ENCODE results near the gene PLEKHA3.

PLEKHA3 gene

GRCh38 chr2:178479275-178479616, 1.0 kb upstream of the PLEKHA3 start:
- DNase-seq (ENCODE audit: low spot score) = no peak

- DNase-seq (ENCODE audit: low spot score) = no peak
Measured at GRCh38 chr2:178479758-178480226, 465 bp upstream of the PLEKHA3 start.

GRCh38 chr2:178482437-178482836, 2.2 kb downstream of the PLEKHA3 start:
- DNase-seq (ENCODE audit: low spot score) = no peak

GRCh38 chr2:178484245-178485041, 4.2 kb downstream of the PLEKHA3 start:
- no peak for DNase-seq (ENCODE audit: low spot score)

GRCh38 chr2:178485356-178485755, 5.1 kb downstream of the PLEKHA3 start:
- no peak for DNase-seq (ENCODE audit: low spot score)

- no peak for DNase-seq (ENCODE audit: low spot score)
Measured at GRCh38 chr2:178491612-178492011, 11.4 kb downstream of the PLEKHA3 start.

GRCh38 chr2:178496049-178496448, 15.8 kb downstream of the PLEKHA3 start:
- DNase-seq (ENCODE audit: low spot score) = no peak

- DNase-seq (ENCODE audit: low spot score) = no peak
Measured at GRCh38 chr2:178498137-178498536, 17.9 kb downstream of the PLEKHA3 start.

GRCh38 chr2:178499640-178500039, 19.4 kb downstream of the PLEKHA3 start:
- no peak for DNase-seq (ENCODE audit: low spot score)

- DNase-seq (ENCODE audit: low spot score) = no peak
Measured at GRCh38 chr2:178502751-178503150, 22.5 kb downstream of the PLEKHA3 start.

- no peak for DNase-seq (ENCODE audit: low spot score)
Measured at GRCh38 chr2:178506101-178506500, 25.8 kb downstream of the PLEKHA3 start.

- DNase-seq (ENCODE audit: low spot score) = no peak
Measured at GRCh38 chr2:178506524-178506923, 26.3 kb downstream of the PLEKHA3 start.

GRCh38 chr2:178506949-178507348, 26.7 kb downstream of the PLEKHA3 start:
- DNase-seq (ENCODE audit: low spot score) = no peak

GRCh38 chr2:178508646-178509045, 28.4 kb downstream of the PLEKHA3 start:
- no peak for DNase-seq (ENCODE audit: low spot score)

- DNase-seq (ENCODE audit: low spot score) = no peak
Measured at GRCh38 chr2:178510384-178510783, 30.1 kb downstream of the PLEKHA3 start.

- DNase-seq (ENCODE audit: low spot score) = no peak
Measured at GRCh38 chr2:178512484-178512883, 32.2 kb downstream of the PLEKHA3 start.

GRCh38 chr2:178513876-178514275, 33.6 kb downstream of the PLEKHA3 start:
- no peak for DNase-seq (ENCODE audit: low spot score)

GRCh38 chr2:178514664-178515063, 34.4 kb downstream of the PLEKHA3 start:
- no peak for DNase-seq (ENCODE audit: low spot score)

- DNase-seq (ENCODE audit: low spot score) = no peak
Measured at GRCh38 chr2:178517496-178517895, 37.2 kb downstream of the PLEKHA3 start.

GRCh38 chr2:178521304-178522150, 41.3 kb downstream of the PLEKHA3 start:
- no peak for DNase-seq (ENCODE audit: low spot score)

- DNase-seq (ENCODE audit: low spot score) = peak; percentile 74
Measured at GRCh38 chr2:178522950-178523595, 42.8 kb downstream of the PLEKHA3 start.

GRCh38 chr2:178523596-178524134, 43.4 kb downstream of the PLEKHA3 start:
- no peak for DNase-seq (ENCODE audit: low spot score)

All from HuH-7 (cell line).